Fibroblast of the aortic adventitia (primary cell): Measurements from ENCODE around the gene WWC2. TPM values are rescaled to one million over a fixed set of nuclear protein-coding genes. Genes with fewer than 3 reads are reported as not detected.

ENCODE experiments used
- DNase-seq: peaks from one replicate; pipeline ENCODE4 v3.0.0-alpha.2; 2010; ENCODE audit warnings: low read depth
- H3K4me3 ChIP-seq: 2 replicates; pipeline ENCODE4 v1.5.1; 2011; ENCODE audit warnings: low read depth, mild to moderate bottlenecking, control low read depth, low read length, moderate library complexity
- total RNA-seq: library from RNA; depleted of rRNA; stranded (reverse); fragments of >200 nt; gene quantifications from 2 replicates; pipeline ENCODE4 v1.2.3, GENCODE V29; 2012; ENCODE audit warnings: low replicate concordance
- TF ChIP-seq, protein P1 (sequence below): IDR thresholded peaks from 2 replicates; pipeline ENCODE4 v1.5.1; 2011; ENCODE audit warnings: mild to moderate bottlenecking, low read length, control low read depth, inconsistent platforms; ENCODE audit not compliant: insufficient read depth

WWC2 gene
- total RNA-seq, 1 donor: 21.5 TPM

DNA sequence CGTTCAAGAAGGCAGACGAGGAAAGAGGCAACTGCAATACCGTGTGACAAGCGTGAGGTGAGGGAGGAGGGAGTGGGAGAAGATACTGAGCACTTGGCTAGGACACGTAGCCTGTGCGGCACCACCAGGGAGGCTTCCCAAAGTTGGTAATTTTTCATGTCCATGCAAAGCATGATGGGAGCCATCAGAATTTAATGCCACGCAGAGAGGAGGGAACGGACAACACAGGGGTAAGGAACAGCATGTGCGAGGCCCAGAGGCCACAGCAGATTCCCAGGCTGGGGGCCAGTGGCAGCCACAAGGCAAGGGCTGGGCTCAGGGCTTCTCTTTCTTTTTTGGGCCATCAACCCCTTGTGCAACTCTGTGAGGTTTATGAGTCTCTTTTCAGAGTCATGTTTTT is 234.1 kb downstream of the WWC2 start:
- DNase-seq: no peak
- H3K4me3 ChIP-seq: no peak overlapping the region
- TF ChIP-seq, protein P1, sequence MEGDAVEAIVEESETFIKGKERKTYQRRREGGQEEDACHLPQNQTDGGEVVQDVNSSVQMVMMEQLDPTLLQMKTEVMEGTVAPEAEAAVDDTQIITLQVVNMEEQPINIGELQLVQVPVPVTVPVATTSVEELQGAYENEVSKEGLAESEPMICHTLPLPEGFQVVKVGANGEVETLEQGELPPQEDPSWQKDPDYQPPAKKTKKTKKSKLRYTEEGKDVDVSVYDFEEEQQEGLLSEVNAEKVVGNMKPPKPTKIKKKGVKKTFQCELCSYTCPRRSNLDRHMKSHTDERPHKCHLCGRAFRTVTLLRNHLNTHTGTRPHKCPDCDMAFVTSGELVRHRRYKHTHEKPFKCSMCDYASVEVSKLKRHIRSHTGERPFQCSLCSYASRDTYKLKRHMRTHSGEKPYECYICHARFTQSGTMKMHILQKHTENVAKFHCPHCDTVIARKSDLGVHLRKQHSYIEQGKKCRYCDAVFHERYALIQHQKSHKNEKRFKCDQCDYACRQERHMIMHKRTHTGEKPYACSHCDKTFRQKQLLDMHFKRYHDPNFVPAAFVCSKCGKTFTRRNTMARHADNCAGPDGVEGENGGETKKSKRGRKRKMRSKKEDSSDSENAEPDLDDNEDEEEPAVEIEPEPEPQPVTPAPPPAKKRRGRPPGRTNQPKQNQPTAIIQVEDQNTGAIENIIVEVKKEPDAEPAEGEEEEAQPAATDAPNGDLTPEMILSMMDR: no peak

DNA sequence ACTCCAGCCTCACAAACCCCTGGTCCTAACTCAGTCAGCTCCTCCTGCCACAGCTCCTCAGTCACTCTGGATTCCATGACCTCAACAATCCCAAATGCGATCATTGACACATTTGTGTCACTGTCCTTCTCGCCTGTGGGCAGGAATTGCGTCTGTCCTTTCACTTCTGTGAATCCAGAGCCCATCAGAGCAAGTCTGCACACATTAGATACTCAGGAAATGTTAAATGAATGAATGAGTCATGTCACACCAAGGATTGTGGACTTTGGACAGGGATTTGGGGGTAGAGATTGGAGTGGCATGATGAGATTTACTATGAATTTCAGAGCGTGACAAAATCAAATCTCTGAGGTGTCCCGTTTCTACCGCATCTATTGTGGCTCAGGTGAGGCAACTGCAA is 234.9 kb downstream of the WWC2 start:
- no peak for DNase-seq
- no peak overlapping the region for H3K4me3 ChIP-seq

DNA sequence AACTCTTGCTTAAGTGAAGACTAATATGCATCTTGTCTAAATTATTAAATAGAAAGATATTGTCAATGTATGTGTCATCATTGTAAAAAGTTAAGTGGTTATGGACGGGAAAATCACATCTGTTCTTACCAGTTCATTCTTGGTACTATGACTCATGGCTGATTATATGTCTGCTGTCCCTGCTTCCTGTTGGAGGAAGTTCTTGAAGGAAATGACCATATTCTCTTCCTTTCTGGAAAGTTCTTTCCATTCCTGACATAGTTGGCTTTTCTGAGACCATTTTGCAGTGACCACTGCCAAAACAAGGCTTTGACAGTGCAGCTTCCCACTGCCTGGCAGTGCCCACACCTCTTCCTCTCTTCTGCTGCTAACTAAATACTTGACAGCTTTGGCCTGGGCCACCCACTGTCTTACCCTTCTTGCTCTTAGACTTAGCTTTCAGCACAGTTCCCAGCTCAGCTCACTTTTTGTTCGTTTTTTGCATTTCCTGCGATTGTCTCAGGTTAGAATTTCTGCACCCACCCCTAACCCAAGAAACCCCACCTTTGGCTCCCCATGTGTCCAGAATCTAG is 236.4 kb downstream of the WWC2 start:
- no peak overlapping the region for H3K4me3 ChIP-seq
- TF ChIP-seq, protein P1: no peak
- peak; percentile 86 for DNase-seq

More for the DNA sequence above, 234.9 kb downstream of the WWC2 start:
- TF ChIP-seq, protein P1: no peak

DNA sequence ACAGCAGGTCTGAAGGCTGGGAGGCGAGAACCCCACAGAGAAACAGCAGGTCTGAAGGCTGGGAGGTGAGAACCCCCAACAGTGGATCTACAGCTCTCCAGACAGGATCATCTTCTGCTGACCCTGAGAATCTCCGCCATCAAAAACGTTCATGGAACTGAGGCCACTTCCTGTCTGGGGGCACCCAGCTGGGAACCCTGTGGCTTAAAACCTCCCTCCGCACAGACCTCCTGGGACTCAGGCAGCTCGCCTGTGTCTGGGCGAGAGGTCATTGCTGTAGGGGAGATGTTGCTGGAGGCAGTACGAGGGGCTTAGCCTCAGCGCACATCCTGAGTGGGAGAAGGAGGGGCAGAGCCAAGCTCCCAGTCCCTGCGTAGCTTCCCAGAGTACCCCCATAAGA is 238.3 kb downstream of the WWC2 start:
- no peak overlapping the region for H3K4me3 ChIP-seq
- TF ChIP-seq, protein P1: no peak
- DNase-seq: no peak

DNA sequence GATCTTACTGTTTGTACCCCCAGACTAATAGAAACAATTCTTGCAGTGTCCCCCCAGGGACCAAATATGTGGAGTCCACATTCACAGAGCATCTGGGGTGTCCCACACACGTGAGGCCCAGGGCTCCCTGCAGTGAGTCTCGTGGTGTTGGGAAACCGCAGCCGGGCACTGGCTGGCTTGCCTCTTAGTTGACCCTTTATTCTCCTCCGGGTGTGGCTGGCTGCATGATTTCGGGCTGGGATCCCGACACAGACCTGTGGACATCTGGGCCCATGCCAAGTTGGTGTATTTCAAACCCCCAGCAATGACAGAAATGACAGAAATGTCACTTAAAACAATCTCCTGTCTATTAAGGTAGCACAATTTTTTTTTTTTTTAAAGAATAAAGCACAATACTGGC is 238.8 kb downstream of the WWC2 start:
- TF ChIP-seq, protein P1: no peak
- DNase-seq: no peak
- no peak overlapping the region for H3K4me3 ChIP-seq

DNA sequence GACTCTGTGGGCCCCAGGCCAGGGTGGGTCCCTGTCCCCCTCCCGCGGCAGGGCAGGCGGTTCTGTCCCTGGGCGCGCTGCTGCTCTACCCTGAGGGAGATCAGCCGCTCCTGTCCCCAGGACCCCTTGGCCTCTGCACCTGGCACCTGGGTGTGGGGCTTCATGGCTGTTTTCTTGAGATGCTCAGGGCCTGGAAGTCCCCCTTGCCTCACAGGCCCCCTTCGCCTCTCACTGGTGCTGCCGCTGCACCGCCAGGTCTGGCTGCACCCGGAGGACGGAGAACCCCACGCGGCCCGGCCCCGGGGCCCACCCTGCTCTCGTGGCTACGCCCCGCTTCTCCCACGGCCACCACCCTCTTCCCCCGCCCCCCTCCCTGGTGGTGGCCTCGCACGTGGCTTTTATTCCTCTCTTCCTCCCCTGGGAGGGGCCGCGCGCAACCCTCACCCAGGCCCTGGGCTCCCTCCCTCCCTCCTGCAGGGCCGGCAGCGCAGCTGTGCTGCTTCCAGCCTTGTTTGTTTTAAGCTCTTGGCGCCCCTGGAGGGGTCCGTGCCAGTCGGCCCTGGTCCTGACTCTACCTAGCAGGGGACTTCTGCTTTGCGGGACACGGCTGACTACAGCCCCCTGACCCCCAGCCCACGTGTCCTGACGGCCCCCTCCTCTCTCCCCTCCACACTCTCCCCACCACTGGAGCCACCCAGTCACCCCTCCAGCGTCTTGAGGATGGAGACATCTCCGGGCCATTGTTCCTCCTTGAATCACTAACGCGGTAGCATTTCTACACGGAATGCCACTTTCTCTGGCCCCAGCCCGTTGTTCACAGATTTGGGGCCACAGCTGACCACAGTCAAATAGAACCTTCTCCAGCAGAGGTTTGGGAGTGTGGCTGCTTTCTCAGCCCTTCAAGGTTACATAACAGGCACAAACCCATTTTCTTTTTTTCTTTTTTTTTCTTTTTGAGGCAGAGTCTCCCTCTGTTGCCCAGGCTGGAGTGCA is 243.8 kb downstream of the WWC2 start:
- TF ChIP-seq, protein P1: no peak
- no peak overlapping the region for H3K4me3 ChIP-seq
- no peak for DNase-seq
